SK-N-SH (cell line): ENCODE measurements around the gene PHF21B. TPM values are rescaled to one million over a fixed set of nuclear protein-coding genes. Genes with fewer than 3 reads are reported as not detected.

Experiments used
- CTCF ChIA-PET: fragments of 300-600, 350-600 bp; formaldehyde crosslinking; extraction: SDS; loops from one replicate; lab custom pipeline; 2021; lab: Yijun Ruan, JAX
- POLR2A ChIA-PET: fragments of 350-600 bp; sonication (Branson Sonifier 250); formaldehyde crosslinking; extraction: SDS; loops from one replicate; lab custom pipeline; 2020; ENCODE audit warnings: antibody characterized with exemption, inconsistent platforms; lab: Yijun Ruan, JAX
- DNase-seq: peaks from one replicate; pipeline ENCODE4 v3.0.0; 2012
- H2AFZ ChIP-seq: fragments of 200-600 bp; sonication (generic); 2 replicates; pipeline ENCODE4 v1.8.1; 2016; ENCODE audit warnings: antibody characterized with exemption, mild to moderate bottlenecking, low read depth
- H3F3A ChIP-seq: fragments of 200-600 bp; sonication (generic); replicated peaks from 2 replicates; pipeline ENCODE3; 2016; ENCODE audit warnings: antibody characterized with exemption, mild to moderate bottlenecking; ENCODE audit not compliant: insufficient read depth
- H3K27ac ChIP-seq, 2 experiments: fragments of 200-500 bp in 1 of 2; fragments of 200-600 bp in 1 of 2; sonication (Bioruptor generic) in 1 of 2; sonication (generic), shearing (Covaris generic) in 1 of 2; 2 replicates each; pipeline versions ENCODE4 v1.5.1 to v1.6.1; 2014 to 2016; ENCODE audit warnings: low read depth in 2 of 2, inconsistent platforms in 1 of 2, low read length in 1 of 2, mild to moderate bottlenecking in 1 of 2, mixed read lengths in 1 of 2
- H3K27me3 ChIP-seq: fragments of 200-600 bp; sonication (generic), shearing (Covaris generic); 2 replicates; pipeline ENCODE4 v1.6.1; 2016; ENCODE audit warnings: mixed run types; ENCODE audit not compliant: insufficient read depth
- H3K36me3 ChIP-seq, 2 experiments: fragments of 200-500 bp in 1 of 2; fragments of 200-600 bp in 1 of 2; sonication (Bioruptor generic) in 1 of 2; sonication (generic) in 1 of 2; replicated peaks in 1 of 2; 2 replicates each; pipeline versions ENCODE3 to v1.5.1; 2014 to 2016; ENCODE audit warnings: low read length in 1 of 2, mild to moderate bottlenecking in 1 of 2; ENCODE audit not compliant: insufficient read depth in 2 of 2, control insufficient read depth in 1 of 2
- H3K4me1 ChIP-seq, 2 experiments: fragments of 200-500 bp in 1 of 2; fragments of 200-600 bp in 1 of 2; sonication (Bioruptor generic) in 1 of 2; sonication (generic), shearing (Covaris generic) in 1 of 2; 2 replicates each; pipeline versions ENCODE4 v1.5.1 to v1.6.1; 2014 to 2016; ENCODE audit warnings: low read depth in 1 of 2, low read length in 1 of 2, mixed run types in 1 of 2; ENCODE audit not compliant: insufficient read depth in 2 of 2, control insufficient read depth in 1 of 2
- H3K4me2 ChIP-seq: fragments of 200-600 bp; sonication (generic), shearing (Covaris generic); 2 replicates; pipeline ENCODE4 v1.6.1; 2017; ENCODE audit warnings: mixed run types
- H3K4me3 ChIP-seq, 2 experiments: fragments of 200-500 bp in 1 of 2; fragments of 200-600 bp in 1 of 2; sonication (Bioruptor generic) in 1 of 2; sonication (generic), shearing (Covaris generic) in 1 of 2; 2 replicates each; pipeline versions ENCODE4 v1.5.1 to v1.8.1; 2014 to 2016; ENCODE audit warnings: low read depth in 2 of 2, inconsistent platforms in 1 of 2, low read length in 1 of 2, mild to moderate bottlenecking in 1 of 2, mixed read lengths in 1 of 2, moderate library complexity in 1 of 2
- H3K79me2 ChIP-seq: fragments of 200-600 bp; sonication (generic); 2 replicates; pipeline ENCODE4 v1.8.1; 2017; ENCODE audit warnings: mild to moderate bottlenecking; ENCODE audit not compliant: insufficient read depth
- H3K9ac ChIP-seq: fragments of 200-600 bp; sonication (generic); 2 replicates; pipeline ENCODE4 v1.6.1; 2017; ENCODE audit warnings: mixed run types
- H3K9me2 ChIP-seq: fragments of 200-600 bp; sonication (generic); 2 replicates; pipeline ENCODE4 v1.6.1; 2017; ENCODE audit warnings: mixed run types
- H3K9me3 ChIP-seq: fragments of 200-600 bp; sonication (generic); 2 replicates; pipeline ENCODE4 v1.6.1; 2017; ENCODE audit warnings: mixed run types, mild to moderate bottlenecking, moderate library complexity
- H4K20me1 ChIP-seq: fragments of 200-600 bp; sonication (generic); 2 replicates; pipeline ENCODE4 v1.6.1; 2017; ENCODE audit warnings: mild to moderate bottlenecking, mixed run types; ENCODE audit not compliant: insufficient read depth
- CHD2 ChIP-seq: fragments of 150-350 bp; IDR thresholded peaks from 2 replicates; pipeline ENCODE4 v1.6.1; 2018; ENCODE audit warnings: low read length; ENCODE audit not compliant: partially characterized antibody
- FOSL2 ChIP-seq: IDR thresholded peaks from 2 replicates; pipeline ENCODE4 v1.4.0; 2012; ENCODE audit warnings: low read depth, mild to moderate bottlenecking, moderate library complexity, borderline replicate concordance
- GATA2 ChIP-seq: sonication (generic); formaldehyde crosslinking; IDR thresholded peaks from 2 replicates; pipeline ENCODE4 v1.5.0; 2020; ENCODE audit warnings: mild to moderate bottlenecking, missing genetic modification reagents
- JUND ChIP-seq: IDR thresholded peaks from 2 replicates; pipeline ENCODE4 v1.4.0; 2012
- NFIC ChIP-seq: IDR thresholded peaks from 2 replicates; pipeline ENCODE4 v1.4.0; 2012; ENCODE audit warnings: borderline replicate concordance
- RCOR1 ChIP-seq: fragments of 150-350 bp; IDR thresholded peaks from 2 replicates; pipeline ENCODE4 v1.6.1; 2017; ENCODE audit warnings: antibody characterized with exemption, low read length
- RFX5 ChIP-seq: IDR thresholded peaks from 2 replicates; pipeline ENCODE4 v1.6.1; 2012; ENCODE audit warnings: mild to moderate bottlenecking, improper control_type of control experiment, low read length
- SIN3A ChIP-seq: IDR thresholded peaks from 2 replicates; pipeline ENCODE4 v1.6.1; 2012; ENCODE audit warnings: low read depth, mild to moderate bottlenecking, low read length, moderate library complexity, borderline replicate concordance
- YY1 ChIP-seq: IDR thresholded peaks from 2 replicates; pipeline ENCODE4 v1.4.0; 2012; ENCODE audit warnings: low read depth, mild to moderate bottlenecking
- WGBS: methylation state at CpG from one replicate; pipeline ENCODE4 v1.1.6; 2017; ENCODE audit warnings: low lambda C conversion rate; 5-methylcytosine and 5-hydroxymethylcytosine counted together
- polyA plus RNA-seq, 3 experiments: library from polyadenylated mRNA; depleted of rRNA; stranded (reverse); fragments of >200 nt; gene quantifications; 2 replicates each; pipeline ENCODE4 v1.2.3, GENCODE V29; 2012
- TF ChIP-seq, protein P1 (sequence below): IDR thresholded peaks from 2 replicates; pipeline ENCODE4 v1.6.1; 2012; ENCODE audit warnings: mild to moderate bottlenecking, low read depth, low read length, moderate library complexity
- TF ChIP-seq, protein P2 (sequence below): IDR thresholded peaks from 2 replicates; pipeline ENCODE4 v1.4.0; 2012; ENCODE audit warnings: low read depth

PHF21B gene
- polyA plus RNA-seq, 1 of the 3 experiments (the other 2 are of a cell fraction), result 0.76 TPM

DNA sequence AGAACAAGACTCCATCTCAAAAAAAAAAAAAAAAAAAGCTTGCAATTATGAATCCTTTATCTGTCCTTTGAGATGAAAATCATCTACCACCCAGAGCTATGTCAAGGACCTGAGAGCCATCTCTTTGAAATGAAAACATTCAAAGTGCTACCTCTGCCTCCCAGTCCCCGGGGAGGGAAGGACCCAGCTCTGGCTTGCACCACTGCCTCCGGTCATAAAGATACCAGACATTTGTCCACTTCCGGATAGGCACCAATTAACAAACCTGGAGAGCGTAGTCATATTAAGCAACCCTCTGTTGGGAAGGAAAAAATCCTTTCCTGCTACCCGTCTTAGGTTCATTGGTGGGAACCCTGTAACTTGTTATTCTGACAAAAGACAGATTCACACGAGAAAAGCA is 158.9 kb downstream of the PHF21B start:
- Histone ChIP-seq H3F3A (no peaks in the 10 kb centered on the region), H3K79me2 (no peaks in the 10 kb centered on the region), H3K27me3 (no peaks in the 10 kb centered on the region), H3K27ac (no peak overlapping the region), H4K20me1 (no peaks in the 10 kb centered on the region), H3K36me3 (no peaks in the 10 kb centered on the region)
- POLR2A ChIA-PET, result no interaction called here
- TF ChIP-seq RFX5, result no peak
- no peak for TF ChIP-seq SIN3A
- TF ChIP-seq RCOR1, result no peak
- TF ChIP-seq FOSL2, result no peak
- 0 out of 2 replicates have a peak, but pooled peaks have one; percentile 15 for TF ChIP-seq GATA2 (CRISPR knock-in tag)
- TF ChIP-seq YY1, result no peak
- TF ChIP-seq, all 33 proteins: peak for 1
- no peak overlapping the region for H2AFZ ChIP-seq
- no peaks in the 10 kb centered on the region for H3K9me2 ChIP-seq
- no peaks in the 10 kb centered on the region for H3K9me3 ChIP-seq
- H3K4me3 ChIP-seq, result no peak overlapping the region
- 50% methylated on average over 6 of the region's 6 CpGs for WGBS
- no peak overlapping the region for H3K4me2 ChIP-seq
- peak; percentile 65 for DNase-seq
- peaks cover 0 to 19% of the 10 kb centered on the region in 2 experiments; a peak in 1 of 4 replicates for H3K4me1 ChIP-seq
- CTCF ChIA-PET, result no interaction called here
- H3K9ac ChIP-seq, result no peak overlapping the region

DNA sequence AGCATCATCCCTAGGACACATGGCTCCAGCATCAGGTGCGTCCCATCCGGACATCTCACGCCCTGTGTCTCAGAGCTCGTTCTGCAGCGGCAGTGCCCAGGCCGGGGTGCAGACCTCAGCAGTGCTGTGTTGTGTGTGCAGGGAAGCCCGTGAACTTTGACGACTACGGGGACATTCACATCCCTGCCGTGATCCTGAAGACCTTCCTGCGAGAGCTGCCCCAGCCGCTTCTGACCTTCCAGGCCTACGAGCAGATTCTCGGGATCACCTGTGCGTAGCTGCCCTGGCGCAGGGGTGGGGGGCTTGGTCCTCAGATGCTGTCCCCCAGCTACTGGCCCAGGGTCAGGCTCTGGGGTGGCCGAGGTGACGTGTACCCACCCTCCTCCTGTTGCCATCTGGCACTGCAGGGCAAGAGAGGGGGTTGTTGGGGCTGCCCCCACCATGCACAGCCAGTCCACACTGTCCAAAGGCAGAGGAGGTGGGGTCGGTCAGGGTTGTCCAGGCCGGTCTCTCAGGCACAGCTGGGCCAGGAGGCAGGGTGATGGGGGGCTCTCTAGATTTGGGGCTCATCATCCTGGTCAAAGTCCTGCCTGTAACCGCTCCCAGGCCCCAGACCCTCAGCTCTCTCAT is 160.9 kb downstream of the PHF21B start:
- CTCF ChIA-PET, result interaction anchor here (1.4 kb wide), 1 partner anchor 28 kb away, joined by 3 read pairs; no protein-coding TSS in a partner anchor

More for the DNA sequence above, 160.9 kb downstream of the PHF21B start:
- no peak overlapping the region for H3K27ac ChIP-seq
- no peak overlapping the region for H2AFZ ChIP-seq
- no peaks in the 10 kb centered on the region for H3K27me3 ChIP-seq
- no peak overlapping the region for H3K4me3 ChIP-seq
- H4K20me1 ChIP-seq, result no peaks in the 10 kb centered on the region
- no peak for DNase-seq
- no peaks in the 10 kb centered on the region for H3K79me2 ChIP-seq
- POLR2A ChIA-PET, result no interaction called here
- WGBS, result 44% methylated on average over 3 of the region's 21 CpGs
- TF ChIP-seq CHD2 (no peak), JUND (no peak), NFIC (no peak)
- TF ChIP-seq, protein P1, sequence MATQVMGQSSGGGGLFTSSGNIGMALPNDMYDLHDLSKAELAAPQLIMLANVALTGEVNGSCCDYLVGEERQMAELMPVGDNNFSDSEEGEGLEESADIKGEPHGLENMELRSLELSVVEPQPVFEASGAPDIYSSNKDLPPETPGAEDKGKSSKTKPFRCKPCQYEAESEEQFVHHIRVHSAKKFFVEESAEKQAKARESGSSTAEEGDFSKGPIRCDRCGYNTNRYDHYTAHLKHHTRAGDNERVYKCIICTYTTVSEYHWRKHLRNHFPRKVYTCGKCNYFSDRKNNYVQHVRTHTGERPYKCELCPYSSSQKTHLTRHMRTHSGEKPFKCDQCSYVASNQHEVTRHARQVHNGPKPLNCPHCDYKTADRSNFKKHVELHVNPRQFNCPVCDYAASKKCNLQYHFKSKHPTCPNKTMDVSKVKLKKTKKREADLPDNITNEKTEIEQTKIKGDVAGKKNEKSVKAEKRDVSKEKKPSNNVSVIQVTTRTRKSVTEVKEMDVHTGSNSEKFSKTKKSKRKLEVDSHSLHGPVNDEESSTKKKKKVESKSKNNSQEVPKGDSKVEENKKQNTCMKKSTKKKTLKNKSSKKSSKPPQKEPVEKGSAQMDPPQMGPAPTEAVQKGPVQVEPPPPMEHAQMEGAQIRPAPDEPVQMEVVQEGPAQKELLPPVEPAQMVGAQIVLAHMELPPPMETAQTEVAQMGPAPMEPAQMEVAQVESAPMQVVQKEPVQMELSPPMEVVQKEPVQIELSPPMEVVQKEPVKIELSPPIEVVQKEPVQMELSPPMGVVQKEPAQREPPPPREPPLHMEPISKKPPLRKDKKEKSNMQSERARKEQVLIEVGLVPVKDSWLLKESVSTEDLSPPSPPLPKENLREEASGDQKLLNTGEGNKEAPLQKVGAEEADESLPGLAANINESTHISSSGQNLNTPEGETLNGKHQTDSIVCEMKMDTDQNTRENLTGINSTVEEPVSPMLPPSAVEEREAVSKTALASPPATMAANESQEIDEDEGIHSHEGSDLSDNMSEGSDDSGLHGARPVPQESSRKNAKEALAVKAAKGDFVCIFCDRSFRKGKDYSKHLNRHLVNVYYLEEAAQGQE, result no peak
- TF ChIP-seq, protein P2, sequence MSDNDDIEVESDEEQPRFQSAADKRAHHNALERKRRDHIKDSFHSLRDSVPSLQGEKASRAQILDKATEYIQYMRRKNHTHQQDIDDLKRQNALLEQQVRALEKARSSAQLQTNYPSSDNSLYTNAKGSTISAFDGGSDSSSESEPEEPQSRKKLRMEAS, result no peak
- peaks cover 0 to 19% of the 10 kb centered on the region in 2 experiments; a peak in 1 of 4 replicates for H3K4me1 ChIP-seq
- no peaks in the 10 kb centered on the region for H3K9me2 ChIP-seq
- H3K9ac ChIP-seq, result no peak overlapping the region
- H3F3A ChIP-seq, result no peaks in the 10 kb centered on the region
- H3K36me3 ChIP-seq, result no peaks in the 10 kb centered on the region
- no peaks in the 10 kb centered on the region for H3K9me3 ChIP-seq
- no peak overlapping the region for H3K4me2 ChIP-seq
